H1 (cell line): ENCODE results near the gene CCDC28B. TPM values are rescaled to one million over a fixed set of nuclear protein-coding genes. Genes with fewer than 3 reads are reported as not detected.

Experiments
- CTCF ChIA-PET: fragments of 300-600 bp; sonication (Branson Sonifier 250); formaldehyde crosslinking; loops from one replicate; lab custom pipeline; 2021; ENCODE audit not compliant: partially characterized antibody; lab: Charles Lee
- POLR2A ChIA-PET: fragments of 300-600 bp; sonication (Branson Sonifier 250); formaldehyde crosslinking; loops from one replicate; lab custom pipeline; 2021; ENCODE audit warnings: inconsistent platforms; ENCODE audit not compliant: partially characterized antibody; lab: Charles Lee
- DNase-seq, 2 experiments: peaks; one replicate each; pipeline versions ENCODE4 v3.0.0 to v3.0.0-alpha.2; 2010 to 2022; ENCODE audit warnings: low spot score in 2 of 2, low read depth in 1 of 2, mixed read lengths in 1 of 2
- FAIRE-seq: peaks from 2 replicates; lab custom pipeline; 2011; peaks lifted over from hg19 to GRCh38; lab: Jason Lieb, UNC
- H2AFZ ChIP-seq: 2 replicates; pipeline ENCODE4 v1.8.1; 2012; ENCODE audit warnings: low read length, inconsistent platforms
- H2AK5ac ChIP-seq: 2 replicates; pipeline ENCODE4 v1.6.1; 2013; ENCODE audit warnings: low read depth, low read length
- H2BK120ac ChIP-seq: replicated peaks from 2 replicates; pipeline ENCODE3; 2013; ENCODE audit warnings: low read depth, low read length, inconsistent platforms
- H2BK12ac ChIP-seq: 2 replicates; pipeline ENCODE4 v1.6.1; 2013; ENCODE audit warnings: low read depth, low read length
- H2BK15ac ChIP-seq: 2 replicates; pipeline ENCODE4 v1.6.1; 2013; ENCODE audit warnings: low read length
- H2BK20ac ChIP-seq: 2 replicates; pipeline ENCODE4 v1.6.1; 2013; ENCODE audit warnings: low read length
- H2BK5ac ChIP-seq: 2 replicates; pipeline ENCODE4 v1.6.1; 2013; ENCODE audit warnings: low read depth, low read length
- H3K14ac ChIP-seq: 2 replicates; pipeline ENCODE4 v1.6.1; 2013; ENCODE audit warnings: inconsistent platforms; ENCODE audit not compliant: insufficient read length
- H3K18ac ChIP-seq: 2 replicates; pipeline ENCODE4 v1.6.1; 2013; ENCODE audit warnings: low read length; ENCODE audit errors: extremely low read depth
- H3K23ac ChIP-seq: 2 replicates; pipeline ENCODE4 v1.6.1; 2013; ENCODE audit warnings: inconsistent platforms; ENCODE audit not compliant: insufficient read length
- H3K23me2 ChIP-seq: 2 replicates; pipeline ENCODE4 v1.6.1; 2013; ENCODE audit warnings: low read depth, low read length
- H3K27ac ChIP-seq: 2 replicates; pipeline ENCODE4 v1.6.1; 2011; ENCODE audit warnings: low read depth, low read length, inconsistent platforms
- H3K27me3 ChIP-seq, 4 experiments: replicated peaks in 1 of 4; 1 replicate in 1 of 4; 2 replicates in 3 of 4; pipeline versions ENCODE4 v1.6.1 to v1.8.1; 2011 to 2013; ENCODE audit warnings: low read length in 3 of 4, mild to moderate bottlenecking in 3 of 4, inconsistent platforms in 2 of 4, mixed read lengths in 2 of 4, moderate library complexity in 1 of 4; ENCODE audit not compliant: control insufficient read depth in 3 of 4, insufficient read depth in 3 of 4; ENCODE audit errors: extremely low read depth in 1 of 4
- H3K36me3 ChIP-seq, 4 experiments: 2 replicates each; pipeline versions ENCODE4 v1.6.1 to v1.8.1; 2011 to 2013; ENCODE audit warnings: mild to moderate bottlenecking in 4 of 4, low read length in 3 of 4, moderate library complexity in 2 of 4, control low read depth in 1 of 4, inconsistent platforms in 1 of 4; ENCODE audit not compliant: insufficient read depth in 4 of 4, control insufficient read depth in 2 of 4
- H3K4ac ChIP-seq: replicated peaks from 2 replicates; pipeline ENCODE3; 2013; ENCODE audit warnings: low read length, low read depth, mixed read lengths, inconsistent platforms; ENCODE audit not compliant: insufficient read length
- H3K4me1 ChIP-seq, 4 experiments: replicated peaks in 1 of 4; 1 replicate in 1 of 4; 2 replicates in 3 of 4; pipeline versions ENCODE4 v1.6.1 to v1.8.1; 2011 to 2013; ENCODE audit warnings: low read length in 3 of 4, inconsistent platforms in 2 of 4, mixed read lengths in 1 of 4; ENCODE audit not compliant: insufficient read depth in 4 of 4, control insufficient read depth in 3 of 4
- H3K4me2 ChIP-seq, 2 experiments: 2 replicates each; pipeline versions ENCODE4 v1.6.1 to v1.8.1; 2011 to 2013; ENCODE audit warnings: low read depth in 2 of 2, low read length in 2 of 2, control low read depth in 1 of 2, inconsistent platforms in 1 of 2, mild to moderate bottlenecking in 1 of 2; ENCODE audit not compliant: insufficient read depth in 1 of 2
- H3K4me3 ChIP-seq, 4 experiments: fragments of 200-600, 300-600 bp in 1 of 4; sonication (generic), shearing (Covaris generic), sonication (Bioruptor Twin) in 1 of 4; 2 replicates each; pipeline versions ENCODE4 v1.5.1 to v1.8.1; 2011 to 2016; ENCODE audit warnings: low read length in 4 of 4, low read depth in 3 of 4, control low read depth in 2 of 4, inconsistent platforms in 2 of 4, mild to moderate bottlenecking in 2 of 4, mixed read lengths in 1 of 4, moderate library complexity in 1 of 4; ENCODE audit not compliant: insufficient read depth in 2 of 4; ENCODE audit errors: extremely low read depth in 1 of 4
- H3K56ac ChIP-seq: replicated peaks from 2 replicates; pipeline ENCODE3; 2013; ENCODE audit warnings: low read depth, mild to moderate bottlenecking, mixed read lengths, low read length, inconsistent platforms; ENCODE audit not compliant: insufficient read length
- H3K79me1 ChIP-seq: 2 replicates; pipeline ENCODE4 v1.6.1; 2013; ENCODE audit warnings: low read depth, low read length, control low read depth
- H3K79me2 ChIP-seq, 2 experiments: 2 replicates each; pipeline versions ENCODE4 v1.6.1 to v1.8.1; 2012 to 2013; ENCODE audit warnings: low read length in 2 of 2, mild to moderate bottlenecking in 2 of 2, inconsistent platforms in 1 of 2; ENCODE audit not compliant: insufficient read depth in 2 of 2, control insufficient read depth in 1 of 2
- H3K9ac ChIP-seq, 4 experiments: replicated peaks in 1 of 4; 1 replicate in 1 of 4; 2 replicates in 3 of 4; pipeline versions ENCODE4 v1.6.1 to v1.8.1; 2011 to 2013; ENCODE audit warnings: low read depth in 3 of 4, low read length in 3 of 4, control low read depth in 2 of 4, mild to moderate bottlenecking in 2 of 4, moderate library complexity in 2 of 4, inconsistent platforms in 1 of 4; ENCODE audit errors: extremely low read depth in 1 of 4
- H3K9me3 ChIP-seq, 2 experiments: 2 replicates each; pipeline versions ENCODE4 v1.6.1 to v1.8.1; 2012 to 2013; ENCODE audit warnings: mild to moderate bottlenecking in 2 of 2, moderate library complexity in 2 of 2, control low read depth in 1 of 2, inconsistent platforms in 1 of 2, low read depth in 1 of 2, low read length in 1 of 2, mixed read lengths in 1 of 2; ENCODE audit not compliant: insufficient read depth in 2 of 2
- H4K20me1 ChIP-seq, 2 experiments: replicated peaks in 1 of 2; 2 replicates each; pipeline versions ENCODE3 to v1.8.1; 2011 to 2013; ENCODE audit warnings: inconsistent platforms in 2 of 2, low read length in 2 of 2, mild to moderate bottlenecking in 1 of 2; ENCODE audit not compliant: insufficient read depth in 2 of 2, control insufficient read depth in 1 of 2
- H4K5ac ChIP-seq: 2 replicates; pipeline ENCODE4 v1.6.1; 2013; ENCODE audit warnings: low read length, low read depth, mixed read lengths, inconsistent platforms; ENCODE audit not compliant: insufficient read length
- H4K8ac ChIP-seq: 2 replicates; pipeline ENCODE4 v1.8.0; 2013; ENCODE audit warnings: mild to moderate bottlenecking, moderate library complexity, low read length, inconsistent platforms; ENCODE audit not compliant: insufficient read depth; ENCODE audit errors: extremely low read depth
- H4K91ac ChIP-seq: replicated peaks from 2 replicates; pipeline ENCODE3; 2013; ENCODE audit warnings: low read length, mixed read lengths, inconsistent platforms; ENCODE audit not compliant: insufficient read length
- NANOG ChIP-seq: IDR thresholded peaks from 2 replicates; pipeline ENCODE4 v1.6.1; 2011; ENCODE audit warnings: low read length, low read depth, mild to moderate bottlenecking, inconsistent platforms; ENCODE audit not compliant: insufficient read depth, poor library complexity, severe bottlenecking
- POLR2AphosphoS5 ChIP-seq: IDR thresholded peaks from 2 replicates; pipeline ENCODE4 v1.6.1; 2011; ENCODE audit warnings: low read depth, low read length
- RAD21 ChIP-seq, 2 experiments: IDR thresholded peaks in 1 of 2; conservative IDR thresholded peaks in 1 of 2; 2 replicates each; pipeline ENCODE4 v1.6.1; 2011; ENCODE audit warnings: low read depth in 2 of 2, low read length in 2 of 2, improper control_type of control experiment in 1 of 2, inconsistent platforms in 1 of 2, mild to moderate bottlenecking in 1 of 2, moderate library complexity in 1 of 2
- RNF2 ChIP-seq: fragments of 200-900, 300-1000 bp; sonication (generic); IDR thresholded peaks from 2 replicates; pipeline ENCODE4 v1.7.1; 2016; ENCODE audit warnings: borderline replicate concordance, low read depth, mild to moderate bottlenecking, antibody characterized with exemption, low read length; ENCODE audit not compliant: poor library complexity, severe bottlenecking; ENCODE audit errors: missing control alignments
- SAP30 ChIP-seq: fragments of 300-600 bp; sonication (generic); IDR thresholded peaks from 2 replicates; pipeline ENCODE4 v1.7.1; 2012; ENCODE audit warnings: low read length, moderate library complexity, mild to moderate bottlenecking, inconsistent platforms; ENCODE audit not compliant: insufficient read depth, insufficient replicate concordance
- SIRT6 ChIP-seq: IDR thresholded peaks from one replicate; pipeline ENCODE4 v1.7.1; 2012; ENCODE audit warnings: low read length, inconsistent platforms
- WGBS, 2 experiments: shearing (Covaris generic) in 1 of 2; methylation state at CpG; one replicate each; pipeline versions ENCODE4 v1.1.6 to v1.1.7; 2013 to 2015; ENCODE audit warnings: low lambda C conversion rate in 2 of 2, mixed read lengths in 2 of 2, inconsistent platforms in 1 of 2, low coverage in 1 of 2, missing lambda C conversion rate in 1 of 2; ENCODE audit not compliant: insufficient replicate concordance in 2 of 2, insufficient coverage in 1 of 2, insufficient read length in 1 of 2; ENCODE audit errors: extremely low coverage in 1 of 2, missing lambda C conversion rate in 1 of 2; 5-methylcytosine and 5-hydroxymethylcytosine counted together
- polyA plus RNA-seq, 7 experiments: library from polyadenylated mRNA; depleted of rRNA in 3 of 7; stranded (reverse) in 5 of 7; unstranded in 2 of 7; fragments of >200 nt in 5 of 7; fragments of 200-250 nt in 2 of 7; gene quantifications; 1 replicate in 5 of 7; 2 replicates in 1 of 7; 4 replicates in 1 of 7; pipeline versions ENCODE4 v1.2.1 to v1.2.3, GENCODE V29; 2011 to 2013; ENCODE audit warnings: missing spikeins in 2 of 7, mixed read lengths in 2 of 7
- total RNA-seq: library from RNA; stranded (reverse); fragmentation: NEBNext Ultra II Directional; extraction: Animal tissue kit (Norgen Biotek cat#: 25700); gene quantifications from 2 replicates; pipeline ENCODE4 v1.2.1, GENCODE V29; 2021
- TF ChIP-seq, protein P1 (sequence below): IDR thresholded peaks from 2 replicates; pipeline ENCODE4 v1.6.1; 2011; ENCODE audit warnings: low read depth, mild to moderate bottlenecking, low read length; ENCODE audit not compliant: insufficient read depth

The CCDC28B gene
- total and polyA plus RNA-seq, 2 of the 8 experiments (the other 6 are each of a cell fraction or from before 2014, with no cell fraction given): 16.7 to 17.1 TPM

- FAIRE-seq (no peak), DNase-seq (no peak)
- Histone ChIP-seq H4K20me1 (peaks cover 0 to 8% of the 10 kb centered on the region in 2 experiments), H3K27ac (no peak overlapping the region), H3K56ac (no peak overlapping the region), H2AK5ac (no peak overlapping the region), H4K8ac (no peak overlapping the region), H2AFZ (no peak overlapping the region), H3K27me3 (no peaks in the 10 kb centered on the region), H3K23ac (no peak overlapping the region), H2BK15ac (no peak overlapping the region), H3K79me2 (peaks cover 0 to 3% of the 10 kb centered on the region in 2 experiments; a peak in 2 of 4 replicates), H2BK12ac (no peak overlapping the region), H3K4me2 (no peak overlapping the region), H3K18ac (no peak overlapping the region), H3K23me2 (no peaks in the 10 kb centered on the region), H4K91ac (no peak overlapping the region), H2BK120ac (no peak overlapping the region), H3K9me3 (no peaks in the 10 kb centered on the region), H3K4me1 (no peaks in the 10 kb centered on the region), H3K36me3 (peaks cover 25 to 73% (median 52%) of the 10 kb centered on the region in 4 experiments), H2BK5ac (no peak overlapping the region), H4K5ac (no peak overlapping the region), H3K9ac (no peak overlapping the region), H3K14ac (no peak overlapping the region), H3K79me1 (0 out of 2 replicates have a peak, but pooled peaks cover 2% of the 10 kb centered on the region), H2BK20ac (no peak overlapping the region), H3K4ac (no peak overlapping the region), H3K4me3 (no peak overlapping the region)
- TF ChIP-seq RAD21 (IDR thresholded peaks at IDR 0.05 in 1 of 2, conservative IDR thresholded peaks at IDR 0.05 in 1 of 2; ENCODE audit: low read depth in 2 of 2, low read length in 2 of 2): no peak
- no peak for TF ChIP-seq POLR2AphosphoS5
- no peak for TF ChIP-seq SIRT6
- no peak for TF ChIP-seq SAP30
- TF ChIP-seq, protein P1, sequence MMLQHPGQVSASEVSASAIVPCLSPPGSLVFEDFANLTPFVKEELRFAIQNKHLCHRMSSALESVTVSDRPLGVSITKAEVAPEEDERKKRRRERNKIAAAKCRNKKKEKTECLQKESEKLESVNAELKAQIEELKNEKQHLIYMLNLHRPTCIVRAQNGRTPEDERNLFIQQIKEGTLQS: no peak
- no peak for TF ChIP-seq RNF2
- TF ChIP-seq NANOG: no peak
- ChIA-PET POLR2A (interaction anchor here (1.0 to 3.0 kb wide), 8 partner anchors 9 to 122 kb away, joined by 3 to 31 read pairs (median 4); no protein-coding TSS in a partner anchor), CTCF (interaction anchor here (1.0 to 6.8 kb wide), 5 partner anchors 9 to 88 kb away, joined by 3 to 38 read pairs (median 4); no protein-coding TSS in a partner anchor)
- 87% methylated on average over 3 of the region's 3 CpGs; no CpG with 5 or more reads in 1 of the 2 experiments for WGBS, 2 experiments
Measured at GRCh38 chr1:32228771-32229170, 28.4 kb downstream of the CCDC28B start.
